K562 (cell line): ENCODE data around the gene YBX1. TPM values are rescaled to one million over a fixed set of nuclear protein-coding genes. Genes with fewer than 3 reads are reported as not detected.

Experiments used
- BRCA1 ChIP-seq, 2 experiments: fragments of 450-650 bp in 1 of 2; sonication (generic) in 1 of 2; formaldehyde crosslinking in 1 of 2; IDR thresholded peaks; 2 replicates each; pipeline versions ENCODE4 v1.5.0 to v1.6.1; 2017 to 2020; ENCODE audit warnings: mild to moderate bottlenecking in 1 of 2, missing genetic modification reagents in 1 of 2
- CSDE1 ChIP-seq, 2 experiments: fragments of 450-650 bp; IDR thresholded peaks; 2 replicates each; pipeline ENCODE4 v1.6.1; 2016; ENCODE audit warnings: mild to moderate bottlenecking in 1 of 2
- HMGN3 ChIP-seq: IDR thresholded peaks from 2 replicates; pipeline ENCODE4 v1.6.1; 2011; ENCODE audit warnings: borderline replicate concordance, low read depth, mild to moderate bottlenecking, mixed read lengths, low read length; ENCODE audit not compliant: insufficient read length; ENCODE audit errors: extremely low read depth
- KDM2B ChIP-seq: fragments of 250-450 bp; sonication (Bioruptor Pico); IDR thresholded peaks from 2 replicates; pipeline ENCODE4 v1.8.0; 2021; ENCODE audit warnings: mild to moderate bottlenecking, moderate library complexity
- KLF13 ChIP-seq: fragments of 450-650 bp; IDR thresholded peaks from 2 replicates; pipeline ENCODE4 v1.6.1; 2016; ENCODE audit warnings: missing genetic modification characterization, low read depth, mild to moderate bottlenecking, missing compliant biosample characterization, moderate library complexity, borderline replicate concordance
- NCOA1 ChIP-seq: fragments of 450-650 bp; IDR thresholded peaks from 2 replicates; pipeline ENCODE4 v1.6.1; 2016; ENCODE audit warnings: low read depth
- PRPF4 ChIP-seq: fragments of 200-400 bp; formaldehyde crosslinking; IDR thresholded peaks from one replicate; pipeline ENCODE4 v1.6.1; 2017; ENCODE audit warnings: low read length, low read depth, mild to moderate bottlenecking; ENCODE audit not compliant: insufficient read depth, poor library complexity, severe bottlenecking
- PTTG1 ChIP-seq: fragments of 450-650 bp; IDR thresholded peaks from 2 replicates; pipeline ENCODE4 v1.6.1; 2016; ENCODE audit warnings: low read depth, mild to moderate bottlenecking, missing genetic modification characterization, missing compliant biosample characterization
- RBM22 ChIP-seq: fragments of 200-400 bp; formaldehyde crosslinking; IDR thresholded peaks from 2 replicates; pipeline ENCODE4 v1.6.1; 2018; ENCODE audit warnings: low read length, low read depth; ENCODE audit not compliant: poor library complexity, severe bottlenecking
- SMARCC2 ChIP-seq: fragments of 450-650 bp; IDR thresholded peaks from 2 replicates; pipeline ENCODE4 v1.6.1; 2017; ENCODE audit warnings: antibody characterized with exemption, moderate library complexity, mild to moderate bottlenecking, low read depth
- ZNF174 ChIP-seq: fragments of 250-450 bp; sonication (Bioruptor Pico); IDR thresholded peaks from 2 replicates; pipeline ENCODE4 v1.4.0; 2020; ENCODE audit warnings: mild to moderate bottlenecking
- ZNF232 ChIP-seq: sonication (generic); formaldehyde crosslinking; IDR thresholded peaks from 2 replicates; pipeline ENCODE4 v1.8.0; 2022; ENCODE audit warnings: mild to moderate bottlenecking, missing genetic modification reagents
- polyA plus RNA-seq, 8 experiments: library from polyadenylated mRNA; depleted of rRNA in 4 of 8; stranded (reverse) in 5 of 8; unstranded in 3 of 8; fragments of >200 nt; fragmentation: Nextera tagmentation in 2 of 8; fragmentation: Illumina TruSeq in 1 of 8; extraction: Ambion mirVana in 2 of 8; extraction: Trizol in 1 of 8; gene quantifications; 2 replicates each; pipeline versions ENCODE4 v1.2.1 to v1.2.3, GENCODE V29; 2011 to 2014; ENCODE audit warnings: inconsistent platforms in 1 of 8, missing spikeins in 1 of 8
- total RNA-seq, 7 experiments: library from RNA; depleted of rRNA in 6 of 7; stranded (reverse); fragments of >200 nt in 6 of 7; fragmentation: Illumina TruSeq in 2 of 7; extraction: Trizol in 2 of 7; gene quantifications; 2 replicates each; pipeline versions ENCODE4 v1.2.1 to v1.2.3, GENCODE V29; 2011 to 2021; ENCODE audit warnings: low replicate concordance in 1 of 7
- TF ChIP-seq, protein P1 (sequence below), 2 experiments: IDR thresholded peaks; 2 replicates each; pipeline ENCODE4 v1.6.1; 2011; ENCODE audit warnings: borderline replicate concordance in 1 of 2, control low read depth in 1 of 2, low read depth in 1 of 2, low read length in 1 of 2, mild to moderate bottlenecking in 1 of 2, mixed read lengths in 1 of 2, moderate library complexity in 1 of 2; ENCODE audit not compliant: insufficient read depth in 1 of 2, insufficient read length in 1 of 2, poor library complexity in 1 of 2, severe bottlenecking in 1 of 2; ENCODE audit errors: extremely low read depth in 1 of 2
- TF ChIP-seq, protein P2 (sequence below): sonication (generic); formaldehyde crosslinking; IDR thresholded peaks from 2 replicates; pipeline ENCODE4 v1.8.0; 2022; ENCODE audit warnings: missing genetic modification reagents, mild to moderate bottlenecking, borderline replicate concordance
- TF ChIP-seq, protein P3 (sequence below): sonication (generic); formaldehyde crosslinking; IDR thresholded peaks from 2 replicates; pipeline ENCODE4 v1.8.1; 2023; ENCODE audit warnings: mild to moderate bottlenecking, missing genetic modification reagents, moderate library complexity
- TF ChIP-seq, protein P4 (sequence below): fragments of 250-450 bp; sonication (Bioruptor Pico); IDR thresholded peaks from 2 replicates; pipeline ENCODE4 v1.4.0; 2020

YBX1 gene
- total and polyA plus RNA-seq, 9 of the 15 experiments (the other 6 are each of a cell fraction or from before 2014, with no cell fraction given): 363 to 1,955 (median 1,216) TPM

DNA sequence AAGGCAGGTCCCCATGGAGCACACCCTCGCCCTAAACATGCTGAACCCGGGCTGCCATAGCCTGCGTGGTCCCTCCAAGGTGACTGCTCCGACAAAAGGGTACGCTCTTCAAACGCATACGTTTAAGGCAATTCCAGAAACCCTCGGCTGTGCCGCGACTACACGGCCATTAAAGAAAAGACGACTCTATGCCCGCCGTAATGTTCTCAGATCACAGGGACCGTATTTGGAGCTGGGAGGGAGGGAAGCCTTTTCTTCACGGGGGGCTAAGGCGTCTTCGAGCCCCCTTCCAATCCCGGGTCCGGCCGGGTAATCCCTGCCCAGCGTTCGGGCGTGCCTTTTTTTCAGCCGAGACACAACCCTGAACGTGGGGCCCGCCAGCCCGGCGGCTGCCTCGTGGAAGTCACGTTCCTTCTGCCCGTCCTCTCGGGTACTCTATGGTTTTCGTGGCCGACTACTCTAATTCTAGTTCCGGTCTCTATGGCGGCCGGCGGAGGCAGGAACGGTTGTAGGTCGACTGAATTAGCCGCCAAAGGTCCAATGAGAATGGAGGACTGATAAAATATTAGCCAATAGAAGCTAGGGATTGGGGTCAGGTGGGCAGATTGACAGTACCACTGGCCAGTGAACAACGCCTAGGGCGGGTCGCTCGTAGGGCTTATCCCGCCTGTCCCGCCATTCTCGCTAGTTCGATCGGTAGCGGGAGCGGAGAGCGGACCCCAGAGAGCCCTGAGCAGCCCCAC, at the start of gene YBX1 (continued):
- no peak for TF ChIP-seq HMGN3
- no peak for TF ChIP-seq ZNF174 (CRISPR knock-in tag)
- TF ChIP-seq, protein P1, sequence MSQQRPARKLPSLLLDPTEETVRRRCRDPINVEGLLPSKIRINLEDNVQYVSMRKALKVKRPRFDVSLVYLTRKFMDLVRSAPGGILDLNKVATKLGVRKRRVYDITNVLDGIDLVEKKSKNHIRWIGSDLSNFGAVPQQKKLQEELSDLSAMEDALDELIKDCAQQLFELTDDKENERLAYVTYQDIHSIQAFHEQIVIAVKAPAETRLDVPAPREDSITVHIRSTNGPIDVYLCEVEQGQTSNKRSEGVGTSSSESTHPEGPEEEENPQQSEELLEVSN (IDR thresholded peaks at IDR 0.05; ENCODE audit: borderline replicate concordance in 1 of 2, extremely low read depth in 1 of 2, insufficient read depth in 1 of 2, insufficient read length in 1 of 2, low read depth in 1 of 2, low read length in 1 of 2, poor library complexity in 1 of 2, severe bottlenecking in 1 of 2): peak; percentile 68 to 85
- TF ChIP-seq SMARCC2: no peak
- TF ChIP-seq, protein P2, sequence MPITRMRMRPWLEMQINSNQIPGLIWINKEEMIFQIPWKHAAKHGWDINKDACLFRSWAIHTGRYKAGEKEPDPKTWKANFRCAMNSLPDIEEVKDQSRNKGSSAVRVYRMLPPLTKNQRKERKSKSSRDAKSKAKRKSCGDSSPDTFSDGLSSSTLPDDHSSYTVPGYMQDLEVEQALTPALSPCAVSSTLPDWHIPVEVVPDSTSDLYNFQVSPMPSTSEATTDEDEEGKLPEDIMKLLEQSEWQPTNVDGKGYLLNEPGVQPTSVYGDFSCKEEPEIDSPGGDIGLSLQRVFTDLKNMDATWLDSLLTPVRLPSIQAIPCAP (CRISPR knock-in tag): no peak
- TF ChIP-seq, protein P3, sequence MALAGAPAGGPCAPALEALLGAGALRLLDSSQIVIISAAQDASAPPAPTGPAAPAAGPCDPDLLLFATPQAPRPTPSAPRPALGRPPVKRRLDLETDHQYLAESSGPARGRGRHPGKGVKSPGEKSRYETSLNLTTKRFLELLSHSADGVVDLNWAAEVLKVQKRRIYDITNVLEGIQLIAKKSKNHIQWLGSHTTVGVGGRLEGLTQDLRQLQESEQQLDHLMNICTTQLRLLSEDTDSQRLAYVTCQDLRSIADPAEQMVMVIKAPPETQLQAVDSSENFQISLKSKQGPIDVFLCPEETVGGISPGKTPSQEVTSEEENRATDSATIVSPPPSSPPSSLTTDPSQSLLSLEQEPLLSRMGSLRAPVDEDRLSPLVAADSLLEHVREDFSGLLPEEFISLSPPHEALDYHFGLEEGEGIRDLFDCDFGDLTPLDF (CRISPR knock-in tag): peak; percentile 78
- 0 out of 2 replicates have a peak, but pooled peaks have one; percentile 16 for TF ChIP-seq NCOA1
- TF ChIP-seq BRCA1 (IDR thresholded peaks at IDR 0.05): no peak
- TF ChIP-seq BRCA1 (CRISPR knock-in tag; IDR thresholded peaks at IDR 0.05): no peak
- TF ChIP-seq ZNF232 (CRISPR knock-in tag): no peak
- TF ChIP-seq, protein P4, sequence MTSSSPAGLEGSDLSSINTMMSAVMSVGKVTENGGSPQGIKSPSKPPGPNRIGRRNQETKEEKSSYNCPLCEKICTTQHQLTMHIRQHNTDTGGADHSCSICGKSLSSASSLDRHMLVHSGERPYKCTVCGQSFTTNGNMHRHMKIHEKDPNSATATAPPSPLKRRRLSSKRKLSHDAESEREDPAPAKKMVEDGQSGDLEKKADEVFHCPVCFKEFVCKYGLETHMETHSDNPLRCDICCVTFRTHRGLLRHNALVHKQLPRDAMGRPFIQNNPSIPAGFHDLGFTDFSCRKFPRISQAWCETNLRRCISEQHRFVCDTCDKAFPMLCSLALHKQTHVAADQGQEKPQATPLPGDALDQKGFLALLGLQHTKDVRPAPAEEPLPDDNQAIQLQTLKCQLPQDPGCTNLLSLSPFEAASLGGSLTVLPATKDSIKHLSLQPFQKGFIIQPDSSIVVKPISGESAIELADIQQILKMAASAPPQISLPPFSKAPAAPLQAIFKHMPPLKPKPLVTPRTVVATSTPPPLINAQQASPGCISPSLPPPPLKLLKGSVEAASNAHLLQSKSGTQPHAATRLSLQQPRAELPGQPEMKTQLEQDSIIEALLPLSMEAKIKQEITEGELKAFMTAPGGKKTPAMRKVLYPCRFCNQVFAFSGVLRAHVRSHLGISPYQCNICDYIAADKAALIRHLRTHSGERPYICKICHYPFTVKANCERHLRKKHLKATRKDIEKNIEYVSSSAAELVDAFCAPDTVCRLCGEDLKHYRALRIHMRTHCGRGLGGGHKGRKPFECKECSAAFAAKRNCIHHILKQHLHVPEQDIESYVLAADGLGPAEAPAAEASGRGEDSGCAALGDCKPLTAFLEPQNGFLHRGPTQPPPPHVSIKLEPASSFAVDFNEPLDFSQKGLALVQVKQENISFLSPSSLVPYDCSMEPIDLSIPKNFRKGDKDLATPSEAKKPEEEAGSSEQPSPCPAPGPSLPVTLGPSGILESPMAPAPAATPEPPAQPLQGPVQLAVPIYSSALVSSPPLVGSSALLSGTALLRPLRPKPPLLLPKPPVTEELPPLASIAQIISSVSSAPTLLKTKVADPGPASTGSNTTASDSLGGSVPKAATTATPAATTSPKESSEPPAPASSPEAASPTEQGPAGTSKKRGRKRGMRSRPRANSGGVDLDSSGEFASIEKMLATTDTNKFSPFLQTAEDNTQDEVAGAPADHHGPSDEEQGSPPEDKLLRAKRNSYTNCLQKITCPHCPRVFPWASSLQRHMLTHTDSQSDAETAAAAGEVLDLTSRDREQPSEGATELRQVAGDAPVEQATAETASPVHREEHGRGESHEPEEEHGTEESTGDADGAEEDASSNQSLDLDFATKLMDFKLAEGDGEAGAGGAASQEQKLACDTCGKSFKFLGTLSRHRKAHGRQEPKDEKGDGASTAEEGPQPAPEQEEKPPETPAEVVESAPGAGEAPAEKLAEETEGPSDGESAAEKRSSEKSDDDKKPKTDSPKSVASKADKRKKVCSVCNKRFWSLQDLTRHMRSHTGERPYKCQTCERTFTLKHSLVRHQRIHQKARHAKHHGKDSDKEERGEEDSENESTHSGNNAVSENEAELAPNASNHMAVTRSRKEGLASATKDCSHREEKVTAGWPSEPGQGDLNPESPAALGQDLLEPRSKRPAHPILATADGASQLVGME: no peak
- TF ChIP-seq KDM2B (CRISPR knock-in tag): no peak
- TF ChIP-seq KLF13: no peak
- no peak for TF ChIP-seq PTTG1
- TF ChIP-seq RBM22: peak; percentile 61
- 0 out of 4 replicates have a peak, but pooled peaks of 1 of the 2 experiments have one; percentile 12 for TF ChIP-seq CSDE1 (IDR thresholded peaks at IDR 0.05)
- TF ChIP-seq PRPF4: peak; percentile 82
